Heart left ventricle (tissue), 16 donors: ENCODE measurements around the gene PTPN1. TPM values are rescaled to one million over a fixed set of nuclear protein-coding genes. Genes with fewer than 3 reads are reported as not detected.
"Not testable (repeated sequence)": the region's sequence is repeated elsewhere in the genome, so short reads cannot be mapped to it uniquely, and the experiment has no call there.

ENCODE experiments used
- ATAC-seq, 4 donors: fragments of 200-7000 bp; cut with Tn5 transposase; one replicate each; pipeline ENCODE4 v1.9.1; 2020 to 2022; ENCODE audit warnings: moderate library complexity in 4 of 4, mild to moderate bottlenecking in 3 of 4, moderate number of reproducible peaks in 1 of 4
- DNase-seq, 5 donors: peaks; one replicate each; pipeline ENCODE4 v3.0.0-alpha.2; 2020
- H3K27ac ChIP-seq, 12 donors: fragments of 200-600 bp; sonication (generic) in 4 of 12; one replicate each; pipeline versions ENCODE4 v1.5.0 to v1.8.0; 2016 to 2022; ENCODE audit warnings: mild to moderate bottlenecking in 2 of 12
- H3K27me3 ChIP-seq, 9 donors: fragments of 200-600 bp; sonication (generic) in 2 of 9; one replicate each; pipeline versions ENCODE4 v1.5.1 to v1.8.0; 2016 to 2022; ENCODE audit warnings: mild to moderate bottlenecking in 3 of 9
- H3K36me3 ChIP-seq, 9 donors: fragments of 200-600 bp; sonication (generic) in 2 of 9; one replicate each; pipeline versions ENCODE4 v1.5.0 to v1.8.0; 2018 to 2022; ENCODE audit warnings: mild to moderate bottlenecking in 2 of 9
- H3K4me1 ChIP-seq, 12 donors: fragments of 200-600 bp; sonication (generic) in 4 of 12; one replicate each; pipeline versions ENCODE4 v1.5.0 to v1.8.0; 2016 to 2022; ENCODE audit warnings: mild to moderate bottlenecking in 3 of 12
- H3K4me3 ChIP-seq, 12 donors: fragments of 200-600 bp; sonication (generic) in 4 of 12; one replicate each; pipeline versions ENCODE4 v1.5.0 to v1.8.0; 2017 to 2022; ENCODE audit warnings: mild to moderate bottlenecking in 9 of 12, moderate library complexity in 4 of 12
- H3K9me3 ChIP-seq, 12 donors: fragments of 200-600 bp; sonication (generic) in 4 of 12; one replicate each; pipeline versions ENCODE4 v1.5.0 to v1.8.0; 2016 to 2022; ENCODE audit warnings: mild to moderate bottlenecking in 1 of 12
- POLR2A ChIP-seq, 2 donors: fragments of 450-650 bp; IDR thresholded peaks; one replicate each; pipeline ENCODE4 v1.6.1; 2017; ENCODE audit warnings: antibody characterized with exemption in 2 of 2, mild to moderate bottlenecking in 2 of 2, moderate library complexity in 2 of 2
- WGBS, 4 donors: extraction: QIAGEN DNeasy Blood & Tissue Kit in 2 of 4; methylation state at CpG; one replicate each; pipeline versions ENCODE4 v1.1.5 to v1.1.7; 2013 to 2018; 5-methylcytosine and 5-hydroxymethylcytosine counted together
- intact Hi-C, 10 donors: fragments of 100-400 bp; cut with DNase I; formaldehyde crosslinking; loops; one replicate each; pipeline versions ENCODE4 v1.11.1 to v1.14.2; 2022
- polyA plus RNA-seq, 2 donors: library from polyadenylated mRNA; stranded (reverse); fragments of 200-250 nt; gene quantifications; one replicate each; pipeline ENCODE4 v1.2.3, GENCODE V29; 2013
- total RNA-seq, 9 donors: library from RNA; depleted of rRNA in 2 of 9; stranded (reverse); fragments of >200 nt in 2 of 9; fragmentation: NEBNext Ultra II Directional in 3 of 9; extraction: Animal tissue kit (Norgen Biotek cat#: 25700) in 3 of 9; gene quantifications; one replicate each; pipeline versions ENCODE4 v1.1.0 to v1.2.4, GENCODE V29; 2016 to 2023
- TF ChIP-seq, protein P1 (sequence below), 12 donors: fragments of 200-600 bp; sonication (generic) in 4 of 12; IDR thresholded peaks; one replicate each; pipeline versions ENCODE4 v1.5.0 to v1.8.0; 2018 to 2022; ENCODE audit warnings: antibody characterized with exemption in 12 of 12, mild to moderate bottlenecking in 5 of 12
- donor health status: ischemic (EF 13 %, LVEDD 7.1; RV severe dilation, severe dysfunction).
- donor health status: healthy with polysubstance abuse.
- donor health status: DM: no; HTN: yes; CAD: no.
- donor health status: DM: no; HTN: no; CAD: no.
- donor health status: ischemic (EF 25% LVEDD 6.9; RV normal size, moderate dysfunction).
- donor health status: ischemic (EF 25% LVEDD 5.7; RV mildly dilated, moderate dysfunction).
- donor health status: healthy.
- donor health status: DM: yes; HTN: yes; CAD: no.
- donor health status: ischemic (EF 35%, LVEDD 5.7; RV mildly dilated, moderate dysfunction).
- donor health status: nonischemic (EF 11% LVEDD 7.7; RV severe dilation, severe dysfunction).
- donor health status: DM: yes; HTN: yes; CAD: no.
- donor health status: PGD.
- donor health status: ischemic (EF 29% LVEDD 5.4; RV normal size, mild dysfunction).
- donor health status: nonischemic (EF 23%, LVEDD 6.1; RV moderate dilation, normal function).

The PTPN1 gene
- total and polyA plus RNA-seq, 11 donors, result 18.5 to 93.8 (median 32.0) TPM

DNA sequence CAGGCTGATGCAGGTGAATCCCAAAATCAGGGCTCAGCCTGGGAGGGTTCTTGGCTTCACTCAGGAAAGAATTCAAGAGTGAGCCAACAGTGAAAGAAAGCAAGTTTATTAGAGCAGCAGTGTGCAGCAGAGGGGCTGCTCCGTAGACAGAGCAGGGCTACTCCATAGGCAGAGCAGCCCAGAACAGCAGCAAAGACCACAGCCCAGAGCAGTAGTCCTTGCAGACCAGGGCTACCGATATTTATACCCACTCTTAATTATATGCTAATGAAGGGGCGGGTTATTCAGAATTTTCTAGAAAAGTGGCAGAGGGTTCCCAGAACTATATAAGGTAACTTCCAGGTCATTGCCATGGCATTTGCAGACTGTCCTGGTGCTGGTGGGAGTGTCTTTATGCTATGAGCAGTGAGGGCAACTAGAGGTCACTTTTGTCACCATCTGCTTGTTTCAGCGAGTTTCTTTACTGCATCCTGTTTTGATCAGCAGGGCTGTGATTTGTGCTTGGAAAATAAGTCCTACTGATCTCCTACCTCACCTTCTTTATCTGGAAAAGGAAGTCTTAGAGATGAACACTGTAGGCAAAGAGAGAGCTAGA is 39.8 kb upstream of the PTPN1 start:
- intact Hi-C loops, result loop anchor here in 4 of 10 donors (5.0 to 10.0 kb wide), 3 partner anchors 104 to 356 kb away; partner anchors contain the start of gene UBE2V1 (in 1 of the 4)
- WGBS, 4 donors, result 70 to 73% (median 73%) methylated on average over 4 of the region's 4 CpGs

GRCh38 chr20:50471231-50471630 is 39.0 kb upstream of the PTPN1 start:
- TF ChIP-seq, protein P1, sequence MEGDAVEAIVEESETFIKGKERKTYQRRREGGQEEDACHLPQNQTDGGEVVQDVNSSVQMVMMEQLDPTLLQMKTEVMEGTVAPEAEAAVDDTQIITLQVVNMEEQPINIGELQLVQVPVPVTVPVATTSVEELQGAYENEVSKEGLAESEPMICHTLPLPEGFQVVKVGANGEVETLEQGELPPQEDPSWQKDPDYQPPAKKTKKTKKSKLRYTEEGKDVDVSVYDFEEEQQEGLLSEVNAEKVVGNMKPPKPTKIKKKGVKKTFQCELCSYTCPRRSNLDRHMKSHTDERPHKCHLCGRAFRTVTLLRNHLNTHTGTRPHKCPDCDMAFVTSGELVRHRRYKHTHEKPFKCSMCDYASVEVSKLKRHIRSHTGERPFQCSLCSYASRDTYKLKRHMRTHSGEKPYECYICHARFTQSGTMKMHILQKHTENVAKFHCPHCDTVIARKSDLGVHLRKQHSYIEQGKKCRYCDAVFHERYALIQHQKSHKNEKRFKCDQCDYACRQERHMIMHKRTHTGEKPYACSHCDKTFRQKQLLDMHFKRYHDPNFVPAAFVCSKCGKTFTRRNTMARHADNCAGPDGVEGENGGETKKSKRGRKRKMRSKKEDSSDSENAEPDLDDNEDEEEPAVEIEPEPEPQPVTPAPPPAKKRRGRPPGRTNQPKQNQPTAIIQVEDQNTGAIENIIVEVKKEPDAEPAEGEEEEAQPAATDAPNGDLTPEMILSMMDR (IDR thresholded peaks at IDR 0.05), result no peak
- TF ChIP-seq POLR2A (IDR thresholded peaks at IDR 0.05), result no peak
- 58 to 66% (median 64%) methylated on average over 1 of the region's 1 CpG for WGBS, 4 donors
- H3K36me3 ChIP-seq, result no peaks in the 10 kb centered on the region
- H3K9me3 ChIP-seq, result no peaks in the 10 kb centered on the region
- H3K27ac ChIP-seq, result peak overlapping the region in 1 of 12 donors; percentile 65
- H3K27me3 ChIP-seq, result no peaks in the 10 kb centered on the region
- H3K4me1 ChIP-seq, result peaks cover 0 to 64% (median 8%) of the 10 kb centered on the region in 12 donors
- no peak overlapping the region for H3K4me3 ChIP-seq
- ATAC-seq, result no peak
- DNase-seq, result no peak
- intact Hi-C loops, result loop anchor here in 4 of 10 donors (5.0 to 10.0 kb wide), 3 partner anchors 104 to 356 kb away; partner anchors contain the start of gene UBE2V1 (in 1 of the 4)

More for the DNA sequence above, 39.8 kb upstream of the PTPN1 start:
- no peaks in the 10 kb centered on the region for H3K9me3 ChIP-seq
- H3K36me3 ChIP-seq, result no peaks in the 10 kb centered on the region
- TF ChIP-seq POLR2A (IDR thresholded peaks at IDR 0.05), result no peak
- TF ChIP-seq, protein P1 (IDR thresholded peaks at IDR 0.05), result no peak
- ATAC-seq (no peak), DNase-seq (no peak)
- no peaks in the 10 kb centered on the region for H3K27me3 ChIP-seq
- no peak overlapping the region for H3K4me3 ChIP-seq
- H3K27ac ChIP-seq, result peak overlapping the region in 1 of 12 donors; percentile 65
- peaks cover 0 to 56% (median 2%) of the 10 kb centered on the region in 12 donors for H3K4me1 ChIP-seq

DNA sequence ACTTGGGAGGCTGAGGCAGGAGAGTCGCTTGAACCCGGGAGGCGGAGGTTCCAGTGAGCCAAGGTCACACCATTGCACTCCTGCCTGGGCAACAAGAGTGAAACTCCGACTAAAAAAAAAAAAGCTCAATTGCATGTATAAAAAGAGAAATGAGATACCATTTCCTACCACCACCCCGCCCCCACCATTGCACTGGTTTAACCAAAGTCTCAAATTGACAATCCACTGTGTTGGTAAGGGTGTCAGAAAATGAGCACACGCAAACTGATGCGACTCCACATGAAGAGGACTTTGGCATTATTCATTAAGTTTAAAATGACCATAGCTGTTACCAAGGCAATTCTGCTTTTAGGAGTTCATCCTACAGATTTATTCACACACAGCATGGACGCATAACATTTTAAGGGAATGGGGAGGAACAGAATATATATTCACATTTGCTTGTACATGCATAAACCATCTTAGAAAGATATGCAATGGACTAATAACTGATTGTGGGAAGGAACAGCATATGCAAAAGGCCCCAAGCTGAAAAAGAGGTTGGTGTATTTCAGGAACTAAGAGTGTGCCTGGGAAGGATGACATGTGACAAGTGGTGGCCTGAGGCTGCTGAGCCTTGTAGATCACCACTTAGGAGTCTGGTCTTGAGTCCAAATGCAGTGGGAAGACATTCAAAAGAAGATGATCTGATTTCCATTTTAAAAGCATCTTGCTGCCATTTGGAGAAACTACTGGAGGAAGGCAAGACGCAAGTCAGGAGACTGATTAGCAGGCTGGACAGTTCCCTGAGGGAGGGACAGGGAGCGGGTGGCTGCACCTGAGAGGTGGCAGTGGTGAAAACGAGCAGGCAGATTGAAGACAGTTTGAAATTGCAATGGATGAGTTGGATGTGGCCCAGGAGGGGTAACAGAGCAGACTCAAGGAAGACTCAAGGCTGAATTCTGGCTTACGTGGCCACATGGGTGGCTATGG is 37.2 kb upstream of the PTPN1 start:
- Histone ChIP-seq H3K36me3 (no peaks in the 10 kb centered on the region), H3K27me3 (no peaks in the 10 kb centered on the region), H3K4me1 (peaks cover 0 to 65% (median 8%) of the 10 kb centered on the region in 12 donors), H3K27ac (peak overlapping the region in 1 of 12 donors; percentile 77), H3K4me3 (no peak overlapping the region), H3K9me3 (no peaks in the 10 kb centered on the region)
- WGBS, 4 donors, result 87 to 90% (median 88%) methylated on average over 12 of the region's 12 CpGs
- DNase-seq, result no peak
- ATAC-seq, result peak in 2 of 4 donors; percentile 29 to 40
- intact Hi-C loops, result loop anchor here in 4 of 10 donors (5.0 to 10.0 kb wide), 3 partner anchors 102 to 358 kb away; partner anchors contain the start of gene UBE2V1 (in 1 of the 4)
- TF ChIP-seq, protein P1 (IDR thresholded peaks at IDR 0.05), result no peak
- no peak for TF ChIP-seq POLR2A (IDR thresholded peaks at IDR 0.05)

- Histone ChIP-seq H3K4me1 (peaks cover 0 to 68% (median 8%) of the 10 kb centered on the region in 12 donors), H3K27ac (peak overlapping the region in 8 of 12 donors; percentile 1 to 77 (median 33))
- 91 to 99% (median 95%) methylated on average over 5 of the region's 5 CpGs for WGBS, 4 donors
- ATAC-seq, DNase-seq, H3K27me3 ChIP-seq, H3K9me3 ChIP-seq, H3K36me3 ChIP-seq, H3K4me3 ChIP-seq: not testable (repeated sequence)
- intact Hi-C loops, result loop anchor here in 4 of 10 donors (5.0 to 10.0 kb wide), 3 partner anchors 100 to 360 kb away; partner anchors contain the start of gene UBE2V1 (in 1 of the 4)
Observed at GRCh38 chr20:50474356-50474755, 35.8 kb upstream of the PTPN1 start.
